ENCODE results near the gene MYO1C.
"Not testable (repeated sequence)": the region's sequence is repeated elsewhere in the genome, so short reads cannot be mapped to it uniquely, and the experiment has no call there.

Gene MYO1C

DNA sequence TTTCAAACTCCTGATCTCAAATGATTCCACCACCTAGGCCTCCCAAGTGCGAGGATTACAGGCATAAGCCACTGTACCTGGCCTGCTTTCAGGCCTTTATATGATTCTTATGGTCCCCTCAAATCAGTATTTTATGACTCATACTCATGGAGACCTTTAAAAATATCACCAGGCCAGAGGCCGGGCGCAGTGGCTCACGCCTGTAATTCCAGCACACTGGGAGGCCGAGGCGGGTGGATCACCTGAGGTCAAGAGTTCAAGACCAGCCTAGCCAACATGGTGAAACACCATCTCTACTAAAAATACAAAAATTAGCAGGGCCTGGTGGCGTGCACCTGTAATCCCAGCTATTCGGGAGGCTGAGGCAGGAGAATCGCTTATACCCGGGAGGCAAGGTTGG, 74.0 kb downstream of the MYO1C start:
- H3K27ac Mint-ChIP-seq, H3K9me3 Mint-ChIP-seq, H3K27me3 Mint-ChIP-seq, H3K4me3 Mint-ChIP-seq: not testable (repeated sequence)
- peaks cover 10% of the 10 kb centered on the region for H3K4me1 Mint-ChIP-seq (ENCODE audit: low read depth)
- peaks cover 24% of the 10 kb centered on the region for H3K36me3 Mint-ChIP-seq (ENCODE audit: low read depth)

DNA sequence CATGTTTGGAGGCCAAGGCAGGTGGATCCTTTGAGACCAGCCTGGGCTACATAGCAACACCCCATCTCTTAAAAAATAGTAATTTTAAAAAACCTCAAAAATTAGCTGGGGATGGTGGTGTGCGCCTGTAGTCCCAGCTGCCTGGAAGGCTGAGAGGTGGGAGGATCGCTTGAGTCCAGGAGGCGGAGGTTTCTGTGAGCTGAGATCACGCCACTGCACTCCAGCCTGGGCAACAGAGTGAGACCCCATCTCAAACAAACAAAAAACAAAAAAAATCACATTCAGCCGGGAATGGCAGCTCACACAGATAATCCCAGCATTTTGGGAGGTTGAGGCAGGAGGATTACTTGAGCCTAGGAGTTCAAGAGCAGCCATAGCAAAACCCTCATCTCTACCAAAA, 76.1 kb downstream of the MYO1C start:
- Mint-ChIP-seq H3K27ac (no peak overlapping the region), H3K36me3 (ENCODE audit: low read depth) (peaks cover 8% of the 10 kb centered on the region), H3K4me1 (ENCODE audit: low read depth) (no peaks in the 10 kb centered on the region)

DNA sequence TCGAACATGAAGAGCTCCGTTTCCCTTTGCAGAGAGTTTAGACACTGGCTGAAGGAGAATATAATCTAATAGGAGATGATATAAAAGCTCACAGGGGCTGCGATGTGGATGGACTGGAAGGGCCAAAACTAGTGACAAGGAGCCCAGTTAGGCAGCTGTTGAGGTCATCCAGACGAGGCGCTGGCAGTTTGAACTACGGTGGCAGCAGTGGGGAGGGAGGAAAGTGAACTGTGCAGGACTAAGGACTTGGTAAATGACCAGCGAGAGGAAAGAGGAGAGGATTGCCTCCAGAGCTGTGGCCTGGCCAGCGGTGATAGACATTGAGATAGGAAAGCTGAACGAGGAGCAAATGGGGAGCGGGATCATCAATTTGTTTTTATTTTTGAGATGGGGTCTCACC, 77.9 kb downstream of the MYO1C start:
- no peak overlapping the region for H3K4me3 Mint-ChIP-seq
- no peaks in the 10 kb centered on the region for H3K27me3 Mint-ChIP-seq
- H3K9me3 Mint-ChIP-seq, result no peaks in the 10 kb centered on the region
- peaks cover 4% of the 10 kb centered on the region for H3K36me3 Mint-ChIP-seq (ENCODE audit: low read depth)
- H3K4me1 Mint-ChIP-seq (ENCODE audit: low read depth), result no peaks in the 10 kb centered on the region
- H3K27ac Mint-ChIP-seq, result no peak overlapping the region

More for the DNA sequence above, 76.1 kb downstream of the MYO1C start:
- no peak overlapping the region for H3K4me3 Mint-ChIP-seq
- H3K9me3 Mint-ChIP-seq, result no peaks in the 10 kb centered on the region
- H3K27me3 Mint-ChIP-seq, result no peaks in the 10 kb centered on the region
